Measurements from ENCODE around the gene MMP19. TPM values are rescaled to one million over a fixed set of nuclear protein-coding genes. Genes with fewer than 3 reads are reported as not detected.
A peak's percentile ranks its signal among the peaks of the same experiment; 100 is the strongest.

The MMP19 gene
- total RNA-seq, 1 experiment from 2014 or later, result 2.3 TPM

DNA sequence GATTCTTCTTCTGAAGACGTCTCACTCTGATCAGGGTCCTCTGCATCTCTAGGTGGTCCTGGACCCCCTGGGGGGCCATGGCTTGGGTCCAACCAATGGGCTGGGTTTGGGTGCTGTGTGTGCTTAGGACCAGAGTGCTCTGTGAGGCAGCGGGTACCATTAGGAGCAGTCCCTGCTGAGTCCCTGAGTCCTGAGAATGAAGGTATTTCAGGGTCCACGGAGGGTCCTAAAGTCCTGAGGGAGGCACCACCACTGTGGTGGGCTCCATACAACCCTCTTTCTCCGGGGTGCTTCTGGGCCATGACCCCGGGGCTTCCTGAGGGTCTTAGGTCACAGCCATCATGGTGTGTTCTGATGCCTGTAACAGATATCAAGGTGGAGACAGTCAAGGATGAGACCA lies 14.4 kb downstream of the MMP19 start:
- DNase-seq (ENCODE audit: low spot score), result no peak
- Histone ChIP-seq H3K36me3 (ENCODE audit: insufficient read depth, low read length, poor library complexity, severe bottlenecking) (peaks cover 3% of the 10 kb centered on the region), H3K4me3 (ENCODE audit: low read depth, low read length, poor library complexity, severe bottlenecking) (peak overlapping the region; percentile 99), H3K9me3 (ENCODE audit: low read depth, low read length, poor library complexity, severe bottlenecking) (no peaks in the 10 kb centered on the region), H3K4me1 (ENCODE audit: insufficient read depth, low read length, poor library complexity, severe bottlenecking) (peaks cover 2% of the 10 kb centered on the region), H3K27ac (ENCODE audit: low read depth, low read length, poor library complexity, severe bottlenecking) (peak overlapping the region; percentile 35), H3K27me3 (replicated peaks; ENCODE audit: insufficient read depth, low read depth, low read length, poor library complexity) (no peaks in the 10 kb centered on the region)
- POLR2A ChIA-PET (ENCODE audit: low non-redundant PET), result interaction anchor here (0.5 kb wide), 1 partner anchor 179 kb away, joined by 4 read pairs; no protein-coding TSS in a partner anchor
- TF ChIP-seq CTCF (conservative IDR thresholded peaks at IDR 0.05; ENCODE audit: low read depth, low read length) (no peak), EZH2 (IDR thresholded peaks at IDR 0.05; ENCODE audit: borderline replicate concordance, low read depth, low read length, poor library complexity, severe bottlenecking) (no peak)
- intact Hi-C loops (cut with micrococcal nuclease; ENCODE audit: unreplicated experiment), result no loop called here
- no TSS peak for BruUV-seq (replicated peaks)
- CTCF ChIA-PET, result no interaction called here

- H3K4me1 ChIP-seq (ENCODE audit: insufficient read depth, low read length, poor library complexity, severe bottlenecking), result peaks cover 2% of the 10 kb centered on the region
- intact Hi-C loops (cut with micrococcal nuclease; ENCODE audit: unreplicated experiment), result no loop called here
- H3K27ac ChIP-seq (ENCODE audit: low read depth, low read length, poor library complexity, severe bottlenecking), result peak overlapping the region; percentile 15
- POLR2A ChIA-PET (ENCODE audit: low non-redundant PET), result no interaction called here
- no TSS peak for BruUV-seq (replicated peaks)
- CTCF ChIA-PET, result interaction anchor here (0.6 kb wide), 1 partner anchor 104 kb away, joined by 4 read pairs; no protein-coding TSS in a partner anchor
- TF ChIP-seq EZH2 (IDR thresholded peaks at IDR 0.05; ENCODE audit: borderline replicate concordance, low read depth, low read length, poor library complexity, severe bottlenecking) (no peak), CTCF (conservative IDR thresholded peaks at IDR 0.05; ENCODE audit: low read depth, low read length) (no peak)
- H3K9me3 ChIP-seq (ENCODE audit: low read depth, low read length, poor library complexity, severe bottlenecking), result no peaks in the 10 kb centered on the region
- no peak for DNase-seq (ENCODE audit: low spot score)
- H3K27me3 ChIP-seq (replicated peaks; ENCODE audit: insufficient read depth, low read depth, low read length, poor library complexity), result no peaks in the 10 kb centered on the region
- H3K36me3 ChIP-seq (ENCODE audit: insufficient read depth, low read length, poor library complexity, severe bottlenecking), result peaks cover 9% of the 10 kb centered on the region
- peak overlapping the region; percentile 99 for H3K4me3 ChIP-seq (ENCODE audit: low read depth, low read length, poor library complexity, severe bottlenecking)
Measured at GRCh38 chr12:55827806-55828205, 14.9 kb downstream of the MMP19 start.

- H3K27me3 ChIP-seq (replicated peaks; ENCODE audit: insufficient read depth, low read depth, low read length, poor library complexity), result no peaks in the 10 kb centered on the region
- no peak for TF ChIP-seq EZH2 (IDR thresholded peaks at IDR 0.05; ENCODE audit: borderline replicate concordance, low read depth, low read length, poor library complexity, severe bottlenecking)
- no peak for TF ChIP-seq CTCF (conservative IDR thresholded peaks at IDR 0.05; ENCODE audit: low read depth, low read length)
- H3K4me3 ChIP-seq (ENCODE audit: low read depth, low read length, poor library complexity, severe bottlenecking), result no peak overlapping the region
- peaks cover 39% of the 10 kb centered on the region for H3K36me3 ChIP-seq (ENCODE audit: insufficient read depth, low read length, poor library complexity, severe bottlenecking)
- no TSS peak for BruUV-seq (replicated peaks)
- intact Hi-C loops (cut with micrococcal nuclease; ENCODE audit: unreplicated experiment), result no loop called here
- H3K27ac ChIP-seq (ENCODE audit: low read depth, low read length, poor library complexity, severe bottlenecking), result peak overlapping the region; percentile 43
- H3K4me1 ChIP-seq (ENCODE audit: insufficient read depth, low read length, poor library complexity, severe bottlenecking), result peaks cover 2% of the 10 kb centered on the region
- ChIA-PET CTCF (interaction anchor here (0.6 kb wide), 1 partner anchor 102 kb away, joined by 10 read pairs; no protein-coding TSS in a partner anchor), POLR2A (ENCODE audit: low non-redundant PET) (no interaction called here)
- H3K9me3 ChIP-seq (ENCODE audit: low read depth, low read length, poor library complexity, severe bottlenecking), result no peaks in the 10 kb centered on the region
- no peak for DNase-seq (ENCODE audit: low spot score)
Measured at GRCh38 chr12:55824726-55825125, 18.0 kb downstream of the MMP19 start.

Data from A673 (cell line).